ENCODE results near the gene CETN3. TPM values are rescaled to one million over a fixed set of nuclear protein-coding genes. Genes with fewer than 3 reads are reported as not detected.
A peak's percentile ranks its signal among the peaks of the same experiment; 100 is the strongest.

Gene CETN3
- total RNA-seq: 10 to 100 TPM; 28.4 to 33.6 (median 32.4) TPM

- ATAC-seq (peak; percentile 95 to 96), DNase-seq (peak; percentile 83)
- no peak within 1 kb of the TSS for H3K4me3 Mint-ChIP-seq
- no peaks in the 10 kb centered on the region for H3K27me3 Mint-ChIP-seq (ENCODE audit: low read depth)
- H3K36me3 Mint-ChIP-seq (ENCODE audit: insufficient read depth): peaks cover 16% of the 10 kb centered on the region
- peaks cover 14% of the 10 kb centered on the region for H3K4me1 Mint-ChIP-seq (ENCODE audit: low read depth)
- no peaks in the 10 kb centered on the region for H3K9me3 Mint-ChIP-seq
Observed at GRCh38 chr5:90409318-90410177, at the start of gene CETN3. Gene CETN3 (minus strand): TSS chr5:90409756. CDS start chr5:90409661, 95 bp downstream.

DNA sequence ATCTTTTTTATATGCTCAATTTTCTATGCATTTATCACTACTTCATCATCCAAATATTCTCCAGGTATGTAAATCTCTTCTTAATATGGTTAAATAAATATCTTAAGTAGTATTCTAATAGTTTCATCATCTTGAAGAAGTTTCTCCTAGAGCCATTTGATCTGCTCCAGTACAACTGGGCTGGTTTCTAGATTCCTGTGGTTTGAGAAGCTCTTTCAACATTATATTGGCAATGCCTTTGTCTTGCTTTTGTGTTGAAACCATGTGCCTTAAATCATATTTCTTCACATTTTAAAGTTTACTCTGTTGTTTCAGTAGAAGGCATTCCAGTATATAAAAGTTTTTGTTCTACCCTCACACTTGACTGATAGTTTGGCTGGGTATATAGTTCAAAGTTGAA lies 37.4 kb upstream of the CETN3 start:
- H3K4me3 Mint-ChIP-seq: no peak overlapping the region
- no peak for ATAC-seq

DNA sequence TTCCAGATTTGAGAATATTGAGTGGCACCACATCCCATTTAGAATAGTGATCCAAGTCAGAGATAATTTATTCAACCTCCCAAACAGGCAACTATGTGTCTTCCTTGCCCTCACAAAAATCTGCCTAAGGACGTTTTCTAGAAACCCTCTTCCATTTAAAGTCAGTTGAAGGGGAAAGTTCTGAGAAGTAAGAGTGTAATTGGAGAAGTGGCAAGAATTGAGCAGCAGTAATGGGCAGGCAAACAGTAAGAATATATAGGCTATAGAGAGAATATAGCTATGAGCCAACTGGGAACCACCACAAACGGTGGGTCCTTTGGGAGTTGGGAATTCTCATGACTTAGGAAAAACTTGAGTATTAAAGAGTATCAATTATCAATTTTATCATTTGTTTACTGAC lies 31.1 kb upstream of the CETN3 start:
- Mint-ChIP-seq H3K4me3 (peak overlapping the region; percentile 79), H3K36me3 (ENCODE audit: insufficient read depth) (no peaks in the 10 kb centered on the region), H3K4me1 (ENCODE audit: low read depth) (peaks cover 6% of the 10 kb centered on the region), H3K9me3 (no peaks in the 10 kb centered on the region), H3K27me3 (ENCODE audit: low read depth) (peaks cover 7% of the 10 kb centered on the region)
- ATAC-seq (no peak), DNase-seq (no peak)

More for the DNA sequence above, 37.4 kb upstream of the CETN3 start:
- Mint-ChIP-seq H3K36me3 (ENCODE audit: insufficient read depth) (peaks cover 2% of the 10 kb centered on the region), H3K4me1 (ENCODE audit: low read depth) (no peaks in the 10 kb centered on the region), H3K9me3 (no peaks in the 10 kb centered on the region), H3K27me3 (ENCODE audit: low read depth) (no peaks in the 10 kb centered on the region)
- DNase-seq: no peak

- DNase-seq (no peak), ATAC-seq (no peak)
- Mint-ChIP-seq H3K27me3 (ENCODE audit: low read depth) (peaks cover 7% of the 10 kb centered on the region), H3K4me3 (no peak overlapping the region), H3K4me1 (ENCODE audit: low read depth) (peaks cover 6% of the 10 kb centered on the region), H3K9me3 (no peaks in the 10 kb centered on the region), H3K36me3 (ENCODE audit: insufficient read depth) (no peaks in the 10 kb centered on the region)
Observed at GRCh38 chr5:90438100-90438499, 28.5 kb upstream of the CETN3 start.

DNA sequence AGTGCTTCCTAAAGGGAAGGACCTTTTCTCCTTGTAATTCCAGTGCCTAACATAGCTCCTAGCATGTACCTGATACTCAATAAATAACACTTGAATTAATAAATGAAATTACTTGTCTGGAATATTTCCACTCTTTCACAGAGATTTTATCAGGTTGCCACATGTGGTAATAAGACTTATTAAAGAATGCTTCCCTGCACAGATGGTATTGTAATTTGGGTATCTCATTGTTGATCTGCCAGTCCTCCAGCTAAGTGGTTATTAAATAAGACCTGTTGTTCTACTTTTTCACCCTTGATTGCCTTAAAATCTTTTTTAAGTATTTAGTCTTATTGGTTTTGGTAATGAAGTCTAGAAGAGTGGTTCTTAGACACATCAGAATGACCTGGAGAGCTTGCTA lies 28.1 kb upstream of the CETN3 start:
- DNase-seq (no peak), ATAC-seq (no peak)
- no peak overlapping the region for H3K4me3 Mint-ChIP-seq
- no peaks in the 10 kb centered on the region for H3K36me3 Mint-ChIP-seq (ENCODE audit: insufficient read depth)
- peaks cover 7% of the 10 kb centered on the region for H3K27me3 Mint-ChIP-seq (ENCODE audit: low read depth)
- no peaks in the 10 kb centered on the region for H3K9me3 Mint-ChIP-seq
- H3K4me1 Mint-ChIP-seq (ENCODE audit: low read depth): peaks cover 6% of the 10 kb centered on the region

GRCh38 chr5:90434116-90434714 lies 24.7 kb upstream of the CETN3 start:
- H3K4me3 Mint-ChIP-seq: no peak overlapping the region
- H3K36me3 Mint-ChIP-seq (ENCODE audit: insufficient read depth): no peaks in the 10 kb centered on the region
- ATAC-seq: peak in 1 of 2 donors; percentile 67
- no peaks in the 10 kb centered on the region for H3K9me3 Mint-ChIP-seq
- peaks cover 10% of the 10 kb centered on the region for H3K27me3 Mint-ChIP-seq (ENCODE audit: low read depth)
- peak; percentile 29 for DNase-seq
- H3K4me1 Mint-ChIP-seq (ENCODE audit: low read depth): no peaks in the 10 kb centered on the region

DNA sequence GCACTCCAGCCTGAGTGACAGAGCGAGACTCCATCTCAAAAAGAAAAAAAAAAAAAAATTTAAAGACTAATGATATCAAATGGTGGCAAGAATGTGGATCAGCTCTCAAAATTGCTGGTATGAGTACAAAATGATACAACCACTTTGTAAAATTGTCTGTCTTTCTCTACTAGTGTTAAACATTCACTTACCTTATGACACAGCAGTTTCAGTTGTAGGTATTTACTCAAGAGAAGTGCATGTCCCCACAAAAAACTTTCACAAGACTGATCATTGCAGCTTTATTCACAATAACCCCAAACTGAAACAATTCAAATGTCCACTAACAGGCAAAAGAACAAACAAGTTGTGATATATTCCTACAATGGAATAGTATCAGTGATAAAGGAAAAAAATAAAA lies 14.7 kb upstream of the CETN3 start:
- no peak overlapping the region for H3K4me3 Mint-ChIP-seq
- DNase-seq (no peak), ATAC-seq (no peak)
- H3K27me3 Mint-ChIP-seq (ENCODE audit: low read depth): peaks cover 8% of the 10 kb centered on the region
- H3K36me3 Mint-ChIP-seq (ENCODE audit: insufficient read depth): no peaks in the 10 kb centered on the region
- no peaks in the 10 kb centered on the region for H3K9me3 Mint-ChIP-seq
- no peaks in the 10 kb centered on the region for H3K4me1 Mint-ChIP-seq (ENCODE audit: low read depth)

DNA sequence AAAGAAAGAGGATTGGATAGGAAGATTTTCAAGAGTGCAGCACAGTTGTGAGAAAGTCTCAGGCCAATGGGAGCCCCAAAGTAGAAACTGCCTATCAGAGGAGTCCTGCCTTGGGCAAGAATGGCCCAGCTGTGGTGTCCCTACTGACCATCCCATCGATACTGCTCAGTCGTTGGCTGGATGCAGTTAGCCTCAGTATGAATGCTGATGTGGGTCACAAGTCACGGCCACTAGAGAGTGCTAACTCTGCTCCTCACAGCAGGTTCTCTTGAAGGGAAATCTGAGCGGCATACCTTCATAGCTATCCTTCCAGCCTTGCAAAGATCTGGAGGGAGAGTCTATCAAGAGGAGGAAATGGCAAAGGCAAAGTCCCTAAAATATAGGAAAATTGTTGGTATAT lies 11.6 kb upstream of the CETN3 start:
- Mint-ChIP-seq H3K4me1 (ENCODE audit: low read depth) (no peaks in the 10 kb centered on the region), H3K27me3 (ENCODE audit: low read depth) (peaks cover 11% of the 10 kb centered on the region), H3K36me3 (ENCODE audit: insufficient read depth) (no peaks in the 10 kb centered on the region), H3K4me3 (no peak overlapping the region), H3K9me3 (no peaks in the 10 kb centered on the region)
- no peak for DNase-seq
- ATAC-seq: no peak

- Mint-ChIP-seq H3K36me3 (ENCODE audit: insufficient read depth) (no peaks in the 10 kb centered on the region), H3K4me1 (ENCODE audit: low read depth) (no peaks in the 10 kb centered on the region), H3K27me3 (ENCODE audit: low read depth) (peaks cover 11% of the 10 kb centered on the region), H3K9me3 (no peaks in the 10 kb centered on the region), H3K4me3 (no peak overlapping the region)
- no peak for ATAC-seq
- no peak for DNase-seq
Observed at GRCh38 chr5:90418214-90418613, 8.7 kb upstream of the CETN3 start.

GRCh38 chr5:90410178-90410762 lies 714 bp upstream of the CETN3 start:
- peaks cover 14% of the 10 kb centered on the region for H3K4me1 Mint-ChIP-seq (ENCODE audit: low read depth)
- ATAC-seq: no peak
- no peak for DNase-seq
- H3K9me3 Mint-ChIP-seq: no peaks in the 10 kb centered on the region
- H3K27me3 Mint-ChIP-seq (ENCODE audit: low read depth): no peaks in the 10 kb centered on the region
- H3K4me3 Mint-ChIP-seq: no peak overlapping the region
- H3K36me3 Mint-ChIP-seq (ENCODE audit: insufficient read depth): peaks cover 12% of the 10 kb centered on the region

- Mint-ChIP-seq H3K4me1 (ENCODE audit: low read depth) (peaks cover 14% of the 10 kb centered on the region), H3K27me3 (ENCODE audit: low read depth) (no peaks in the 10 kb centered on the region), H3K9me3 (no peaks in the 10 kb centered on the region), H3K4me3 (no peak overlapping the region), H3K36me3 (ENCODE audit: insufficient read depth) (peaks cover 16% of the 10 kb centered on the region)
- ATAC-seq (no peak), DNase-seq (no peak)
Observed at GRCh38 chr5:90408571-90409317, 812 bp downstream of the CETN3 start.

GRCh38 chr5:90406466-90406865 lies 3.1 kb downstream of the CETN3 start:
- no peak overlapping the region for H3K4me3 Mint-ChIP-seq
- H3K27me3 Mint-ChIP-seq (ENCODE audit: low read depth): no peaks in the 10 kb centered on the region
- no peak for ATAC-seq
- H3K4me1 Mint-ChIP-seq (ENCODE audit: low read depth): peaks cover 14% of the 10 kb centered on the region
- no peak for DNase-seq
- H3K9me3 Mint-ChIP-seq: no peaks in the 10 kb centered on the region
- H3K36me3 Mint-ChIP-seq (ENCODE audit: insufficient read depth): peaks cover 20% of the 10 kb centered on the region

- Mint-ChIP-seq H3K4me3 (no peak overlapping the region), H3K27me3 (ENCODE audit: low read depth) (no peaks in the 10 kb centered on the region), H3K9me3 (no peaks in the 10 kb centered on the region), H3K4me1 (ENCODE audit: low read depth) (peaks cover 12% of the 10 kb centered on the region), H3K36me3 (ENCODE audit: insufficient read depth) (peaks cover 30% of the 10 kb centered on the region)
- no peak for ATAC-seq
- DNase-seq: no peak
Observed at GRCh38 chr5:90402521-90403255, 6.9 kb downstream of the CETN3 start.

DNA sequence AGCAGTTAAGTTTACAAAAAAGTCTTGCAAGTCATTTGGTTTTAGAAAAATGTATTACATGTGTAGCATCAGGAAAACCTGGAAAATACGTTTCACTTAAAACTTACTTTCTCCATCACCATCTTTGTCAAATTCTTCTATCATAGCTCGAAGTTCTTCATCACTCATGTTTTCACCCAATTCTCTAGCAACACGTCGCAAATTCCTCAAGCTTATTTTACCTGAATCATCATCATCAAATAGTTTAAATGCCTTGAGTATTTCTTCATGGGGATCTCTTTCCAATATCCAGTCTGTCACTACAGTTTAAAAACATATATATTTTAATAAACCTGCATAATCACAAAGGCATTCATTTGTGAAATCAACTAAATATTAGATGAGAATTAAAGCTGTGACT lies 10.3 kb downstream of the CETN3 start:
- no peak for DNase-seq
- peaks cover 18% of the 10 kb centered on the region for H3K36me3 Mint-ChIP-seq (ENCODE audit: insufficient read depth)
- H3K4me3 Mint-ChIP-seq: no peak overlapping the region
- H3K4me1 Mint-ChIP-seq (ENCODE audit: low read depth): no peaks in the 10 kb centered on the region
- no peaks in the 10 kb centered on the region for H3K9me3 Mint-ChIP-seq
- no peaks in the 10 kb centered on the region for H3K27me3 Mint-ChIP-seq (ENCODE audit: low read depth)
- no peak for ATAC-seq
